Keratinocyte (primary cell): Measurements from ENCODE around the gene LGI4.

Source experiments
- CTCF ChIP-seq, 3 experiments: IDR thresholded peaks in 1 of 3; conservative IDR thresholded peaks in 1 of 3; optimal IDR thresholded peaks in 1 of 3; 2 replicates in 2 of 3; 3 replicates in 1 of 3; pipeline versions ENCODE3 to v1.5.1; 2011; ENCODE audit warnings: low read length in 3 of 3, mild to moderate bottlenecking in 3 of 3, moderate library complexity in 2 of 3, control low read depth in 1 of 3, inconsistent platforms in 1 of 3; ENCODE audit not compliant: insufficient read depth in 2 of 3; ENCODE audit errors: extremely low read depth in 1 of 3
- EZH2 ChIP-seq: IDR thresholded peaks from one replicate; pipeline ENCODE4 v1.6.1; 2012; ENCODE audit warnings: inconsistent platforms, mild to moderate bottlenecking, low read length, moderate library complexity

- TF ChIP-seq CTCF (optimal IDR thresholded peaks at IDR 0.05 in 1 of 3, IDR thresholded peaks at IDR 0.05 in 1 of 3, conservative IDR thresholded peaks at IDR 0.05 in 1 of 3; ENCODE audit: extremely low read depth in 1 of 3, insufficient read depth in 2 of 3, low read length in 3 of 3) (no peak), EZH2 (no peak)
These were observed 1.4 kb upstream of the LGI4 start for GRCh38 chr19:35136231-35136630.
